GM21528 (cell line): ENCODE data around the gene GLRA2.

Experiments used
- ATAC-seq: cut with Tn5 transposase; IDR thresholded peaks from one replicate; pipeline ENCODE4 v1.9.1; 2021; ENCODE audit warnings: mild to moderate bottlenecking, moderate library complexity; ENCODE audit not compliant: unreplicated experiment, low FRiP score

GLRA2 gene

DNA sequence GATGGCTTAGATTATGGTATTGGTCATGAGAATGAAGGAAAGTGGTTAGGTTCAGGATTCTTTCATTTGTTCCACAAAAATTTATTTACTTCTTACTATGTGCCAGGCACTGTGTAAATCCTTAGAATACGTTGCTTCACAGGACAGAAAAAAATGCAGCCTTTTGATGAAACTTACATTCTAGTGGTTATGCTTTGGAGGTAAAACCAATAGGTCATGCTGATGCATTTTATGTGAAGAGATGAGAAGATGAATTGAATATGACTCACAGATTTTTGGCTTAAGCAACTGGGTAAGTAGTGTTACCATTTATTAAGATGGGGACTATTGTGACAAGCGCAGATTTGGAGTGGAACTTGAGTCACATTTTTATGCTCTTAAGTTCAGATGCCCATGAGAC lies 165.3 kb downstream of the GLRA2 start:
- ATAC-seq, result no peak

DNA sequence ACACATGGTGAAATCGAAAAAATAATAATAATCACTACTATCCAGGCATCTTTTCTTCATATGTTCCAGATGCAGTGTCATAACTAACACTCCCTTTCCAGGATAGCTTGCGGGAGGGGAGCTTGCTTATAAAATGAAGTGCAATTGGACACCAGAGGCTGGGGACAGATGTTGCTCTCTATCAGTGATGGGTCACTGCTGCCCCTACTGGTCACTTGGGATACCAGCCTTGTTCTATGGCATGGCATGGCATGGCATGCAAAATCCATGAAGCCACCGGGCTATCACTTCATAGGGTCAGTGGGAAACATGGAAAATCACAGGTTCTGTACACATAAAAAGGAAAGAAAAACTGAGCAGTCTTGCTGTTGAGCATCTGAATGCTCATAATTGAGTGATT lies 168.1 kb downstream of the GLRA2 start:
- ATAC-seq, result no peak

DNA sequence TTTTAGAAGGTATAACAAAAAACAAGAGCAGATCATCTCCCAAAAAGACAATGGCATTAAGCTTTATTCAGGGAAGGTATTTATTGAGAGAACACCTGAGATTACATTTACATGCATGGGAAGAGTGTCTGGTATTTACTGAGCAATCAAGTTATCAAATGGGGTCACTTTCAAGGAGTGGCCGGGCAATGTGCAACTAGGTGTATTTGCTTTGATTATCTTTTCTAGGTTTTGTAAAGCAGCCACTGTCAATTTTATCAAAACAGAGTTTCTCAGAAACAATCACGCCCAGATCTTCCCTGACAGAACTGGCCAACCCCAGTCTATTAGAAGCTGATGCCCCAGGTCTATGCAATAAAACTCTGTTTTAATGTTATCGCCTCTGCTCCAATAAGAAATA lies 169.5 kb downstream of the GLRA2 start:
- ATAC-seq, result no peak

DNA sequence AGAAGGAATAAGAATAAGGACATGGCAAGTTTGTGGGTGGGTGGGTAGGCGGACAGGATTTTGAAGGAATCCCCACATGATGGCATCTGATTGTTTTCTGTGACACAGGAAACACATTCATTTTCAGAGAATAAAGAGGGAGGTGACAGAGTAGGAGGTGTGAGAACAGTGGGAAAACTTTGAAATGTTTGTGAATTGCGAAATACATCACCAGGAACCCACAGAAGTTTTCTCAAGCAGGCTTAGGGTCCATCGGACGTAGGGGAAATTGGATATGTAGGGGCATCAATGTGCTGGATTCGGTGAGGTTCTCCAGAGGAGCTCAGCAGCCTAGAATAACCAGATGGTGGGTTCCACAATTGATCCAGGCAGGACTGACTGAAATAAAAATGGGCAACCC lies 171.6 kb downstream of the GLRA2 start:
- no peak for ATAC-seq

DNA sequence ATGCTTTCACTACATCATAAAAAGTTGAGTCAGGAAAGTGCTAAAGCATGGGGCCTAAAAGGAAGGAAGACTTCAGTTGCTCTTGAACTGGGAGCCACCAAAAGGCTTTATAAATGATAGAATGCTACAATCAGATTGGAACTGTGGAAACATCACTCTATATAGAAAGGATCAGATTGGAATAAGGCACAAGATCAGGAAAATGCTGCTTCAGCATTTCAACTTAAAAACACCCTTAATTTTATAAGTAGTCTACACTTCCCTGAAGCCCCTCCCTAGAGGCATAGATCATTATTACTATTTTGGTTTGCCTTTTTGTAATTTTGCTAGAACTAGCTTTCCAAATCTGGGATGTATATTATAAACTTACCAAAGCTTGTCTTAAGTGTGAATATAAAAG lies 172.8 kb downstream of the GLRA2 start:
- no peak for ATAC-seq

DNA sequence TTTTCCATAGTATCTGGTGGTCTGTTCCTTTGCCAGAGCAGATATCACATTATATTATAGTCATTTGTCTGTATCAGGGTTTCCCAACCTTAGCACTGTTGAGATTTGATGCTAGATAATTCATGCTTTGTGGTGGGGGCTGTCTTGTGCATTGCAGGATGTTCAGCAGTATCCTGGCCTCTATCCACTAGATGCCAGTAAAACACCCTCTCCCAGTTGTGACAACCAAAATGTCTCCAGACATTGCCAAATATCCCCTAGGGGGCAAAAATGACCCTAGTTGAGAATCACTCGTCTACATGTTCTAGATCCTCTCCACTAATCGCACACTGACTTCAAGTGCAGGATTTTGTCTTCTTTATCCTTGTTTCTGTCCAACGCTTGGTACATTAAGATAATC lies 182.8 kb downstream of the GLRA2 start:
- ATAC-seq, result no peak

DNA sequence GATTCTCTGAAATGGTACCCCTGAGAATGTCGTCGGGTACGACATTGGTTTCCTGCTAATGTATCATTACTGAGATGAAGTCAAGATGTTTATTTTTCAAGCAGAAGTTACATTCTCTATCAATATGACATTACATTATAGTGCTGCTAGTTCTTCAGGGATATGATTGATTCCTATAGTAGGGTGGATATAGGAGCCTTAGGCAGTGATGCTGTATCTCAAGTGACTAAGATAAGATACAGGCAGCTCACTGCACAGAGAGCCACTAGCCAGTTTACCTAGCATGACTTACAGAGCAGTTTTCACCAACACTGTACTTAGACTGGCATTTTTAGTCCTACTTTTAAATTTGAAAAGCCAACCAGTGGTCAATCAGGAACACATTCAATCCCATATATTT lies 188.6 kb downstream of the GLRA2 start:
- no peak for ATAC-seq

DNA sequence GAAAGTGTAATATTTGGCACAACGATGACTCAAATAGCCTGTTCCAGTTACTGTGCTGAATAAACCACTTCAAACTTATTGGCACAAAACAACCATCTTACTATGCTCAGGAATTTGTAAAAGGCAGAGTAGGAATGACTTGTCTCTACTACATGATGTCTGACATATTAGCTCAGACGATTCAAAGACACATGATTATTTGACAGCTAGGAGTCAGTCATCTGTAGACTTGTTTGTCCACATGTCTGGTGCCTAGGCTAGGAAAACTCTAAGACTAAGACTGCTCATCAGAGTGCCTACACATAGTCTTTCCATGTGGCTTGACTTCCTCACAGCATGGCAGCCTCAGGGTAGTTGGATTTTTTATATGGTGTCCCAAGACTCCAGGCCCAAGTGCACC lies 189.1 kb downstream of the GLRA2 start:
- no peak for ATAC-seq

DNA sequence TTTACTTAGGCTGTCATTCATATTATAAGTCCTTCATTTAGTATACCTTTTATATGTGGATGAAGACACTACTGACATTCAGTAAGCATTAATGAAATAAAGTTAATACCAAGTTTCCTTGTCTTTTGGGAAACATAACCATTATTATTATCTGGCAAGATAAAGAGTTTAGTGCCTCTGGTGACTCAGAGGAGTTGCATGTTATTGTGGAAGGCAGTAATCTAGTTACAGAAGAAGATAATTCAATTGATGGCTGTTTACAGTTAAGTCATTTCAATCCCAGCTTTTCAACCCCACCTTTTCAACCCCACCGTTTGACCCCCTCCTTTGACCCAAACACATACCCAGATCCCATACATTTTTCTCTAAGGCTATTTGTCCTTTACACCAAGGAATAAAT lies 199.7 kb downstream of the GLRA2 start:
- ATAC-seq, result no peak

DNA sequence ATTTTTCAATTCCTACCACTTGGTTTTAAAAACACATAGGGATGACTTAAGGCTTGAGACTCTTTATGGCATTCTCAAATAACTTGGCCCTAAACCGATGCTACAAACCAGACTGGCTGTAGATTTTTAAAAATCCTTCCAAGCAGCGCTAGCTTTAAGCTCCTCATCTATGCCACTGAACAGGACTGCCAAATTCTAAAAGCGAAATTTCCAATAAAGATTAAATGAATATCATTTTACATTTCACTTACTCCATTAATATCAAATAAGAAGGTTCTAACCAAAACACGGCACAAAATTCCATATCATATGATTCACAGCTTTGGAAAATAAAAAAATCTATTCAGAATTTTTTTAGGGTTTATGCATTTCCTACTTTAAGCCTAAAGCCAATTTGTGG lies 209.3 kb downstream of the GLRA2 start:
- ATAC-seq, result no peak

DNA sequence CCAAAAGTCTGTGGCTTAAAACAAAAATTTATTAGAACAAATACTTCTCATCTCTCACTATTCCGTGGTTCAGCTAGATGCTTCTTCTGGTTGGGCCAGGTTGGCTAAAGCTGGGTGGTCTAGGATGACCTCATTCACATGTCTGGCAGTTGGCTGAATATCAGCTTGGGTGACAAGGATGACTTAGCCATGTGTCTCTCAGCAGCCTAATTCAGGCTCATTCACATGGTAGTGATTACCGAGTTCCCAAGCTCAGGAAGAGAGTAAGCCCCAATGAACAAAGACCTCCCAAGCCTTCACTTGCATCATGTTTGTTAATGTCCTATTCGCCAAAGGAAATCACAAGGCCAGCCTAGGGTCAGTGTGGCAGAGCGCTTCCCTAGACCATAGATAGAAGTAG lies 224.1 kb downstream of the GLRA2 start:
- ATAC-seq, result no peak

DNA sequence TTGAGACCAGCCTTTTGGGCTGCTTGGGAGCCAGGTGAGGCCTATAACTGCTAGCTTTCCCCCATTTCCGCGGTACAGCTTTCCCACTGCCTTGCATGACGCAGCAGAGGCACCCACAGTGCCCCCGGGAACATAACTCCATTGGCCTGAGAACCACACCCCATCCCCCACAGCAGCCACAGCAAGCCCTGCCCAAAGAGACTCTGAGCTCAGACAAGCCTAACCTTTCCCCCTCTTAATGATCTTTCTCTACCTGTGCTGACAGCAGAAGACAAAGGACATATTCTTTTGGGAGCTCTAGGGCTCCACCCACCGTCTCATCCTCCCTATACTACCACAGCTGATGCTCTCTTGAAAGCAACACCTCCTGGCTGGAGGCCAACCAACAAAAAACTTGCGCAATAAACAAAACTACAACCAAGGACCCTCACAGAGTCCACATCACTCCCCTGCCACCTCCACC lies 228.7 kb downstream of the GLRA2 start:
- no peak for ATAC-seq

DNA sequence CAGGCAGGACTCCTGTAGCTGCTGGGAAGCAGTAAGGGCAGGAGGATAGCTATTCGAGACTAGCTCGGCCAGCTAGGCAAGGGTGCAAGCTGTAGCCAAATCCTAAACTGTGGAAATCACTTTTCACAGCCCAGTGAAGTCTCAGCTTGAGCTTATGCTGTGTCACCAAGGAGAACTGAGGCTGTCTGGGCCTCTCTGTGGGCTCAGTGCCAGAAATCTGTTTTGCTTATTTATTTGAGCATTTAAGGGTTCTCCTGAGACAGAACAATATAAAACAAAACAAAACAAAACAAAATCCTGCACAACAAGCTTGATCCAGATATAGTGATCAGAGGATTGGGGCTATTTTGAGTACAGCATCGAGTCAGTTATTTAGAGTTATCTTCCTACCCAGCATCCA lies 246.1 kb downstream of the GLRA2 start:
- no peak for ATAC-seq

DNA sequence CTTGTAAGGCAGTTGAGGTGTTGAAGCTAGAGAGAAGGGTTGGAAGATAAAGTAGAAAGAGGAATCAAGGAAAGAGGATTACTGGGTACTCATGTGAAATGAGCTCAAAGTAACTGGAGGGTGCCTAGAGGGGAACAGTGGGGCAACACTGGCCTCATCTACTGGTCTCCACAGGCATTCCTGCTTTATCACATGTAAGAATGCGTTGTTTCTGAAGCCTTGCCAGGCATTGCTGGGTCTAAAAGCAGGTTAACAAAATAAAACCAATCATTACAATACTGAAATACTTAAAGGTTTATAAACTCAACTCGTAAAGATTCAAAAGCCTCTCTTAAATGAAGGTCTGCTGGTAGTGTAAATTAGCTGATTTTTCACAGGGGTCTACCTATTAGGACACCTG lies 247.6 kb downstream of the GLRA2 start:
- ATAC-seq, result no peak

DNA sequence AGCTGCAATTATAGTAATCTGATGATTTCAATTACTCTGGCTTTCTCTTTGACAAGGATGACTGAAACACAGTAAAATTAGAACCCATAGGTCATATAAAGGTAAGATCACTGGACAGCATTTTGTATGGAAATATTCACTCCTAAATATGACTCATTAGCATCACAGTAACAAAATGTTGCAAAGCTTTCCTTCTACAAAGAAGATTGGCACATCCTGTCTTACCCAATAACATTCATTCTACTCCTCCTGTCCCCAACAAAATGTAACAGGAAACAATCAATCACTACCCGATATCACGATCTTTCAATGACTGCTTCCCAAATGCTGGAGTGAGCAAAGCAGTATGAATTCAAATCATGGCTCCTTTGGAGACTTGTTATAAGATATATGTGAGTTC lies 248.2 kb downstream of the GLRA2 start:
- ATAC-seq, result no peak

DNA sequence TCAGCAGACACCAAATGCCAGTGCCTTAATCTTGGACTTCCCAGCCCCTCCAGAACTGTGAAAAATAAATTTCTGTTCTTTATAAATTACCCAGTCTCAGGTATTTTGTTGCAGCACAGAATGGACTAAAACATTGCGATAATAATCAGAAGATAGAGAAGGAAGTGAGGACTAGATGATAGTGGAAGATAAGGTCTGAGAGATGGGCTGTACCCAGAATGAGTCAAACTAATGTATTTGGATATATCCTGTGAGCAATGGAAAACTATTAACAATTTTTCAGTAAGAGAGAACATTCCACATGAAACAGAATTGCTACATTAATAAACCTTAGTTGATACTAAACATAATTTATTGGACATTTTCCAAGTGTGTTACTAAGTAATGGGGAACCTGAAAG lies 250.2 kb downstream of the GLRA2 start:
- ATAC-seq, result no peak
